Osteoblast (primary cell): ENCODE results near the gene PMPCA. TPM values are rescaled to one million over a fixed set of nuclear protein-coding genes. Genes with fewer than 3 reads are reported as not detected.
A peak's percentile ranks its signal among the peaks of the same experiment; 100 is the strongest.

Experiments used
- DNase-seq: peaks from one replicate; pipeline ENCODE4 v3.0.0; 2011; ENCODE audit warnings: low spot score, mixed read lengths; ENCODE audit not compliant: insufficient read length; ENCODE audit errors: missing footprints
- H2AFZ ChIP-seq: 2 replicates; pipeline ENCODE4 v1.6.0; 2011; ENCODE audit warnings: mild to moderate bottlenecking, low read length
- H3K27ac ChIP-seq: 2 replicates; pipeline ENCODE4 v1.5.1; 2011; ENCODE audit warnings: mild to moderate bottlenecking, low read depth, low read length, moderate library complexity
- H3K27me3 ChIP-seq: 2 replicates; pipeline ENCODE4 v1.6.0; 2012; ENCODE audit warnings: mild to moderate bottlenecking, control low read depth, inconsistent platforms, low read length, moderate library complexity; ENCODE audit not compliant: insufficient read depth
- H3K36me3 ChIP-seq: 2 replicates; pipeline ENCODE4 v1.5.1; 2011; ENCODE audit warnings: mild to moderate bottlenecking, low read length, control low read depth, moderate library complexity; ENCODE audit not compliant: insufficient read depth
- H3K4me1 ChIP-seq: 2 replicates; pipeline ENCODE4 v1.5.1; 2011; ENCODE audit warnings: mild to moderate bottlenecking, low read length, control low read depth, moderate library complexity; ENCODE audit not compliant: insufficient read depth
- H3K4me2 ChIP-seq: 2 replicates; pipeline ENCODE4 v1.6.0; 2011; ENCODE audit warnings: mild to moderate bottlenecking, low read length; ENCODE audit not compliant: insufficient read depth
- H3K4me3 ChIP-seq: fragments of 200-600 bp; sonication (generic); 3 replicates; pipeline ENCODE4 v1.5.1; 2012; ENCODE audit warnings: mild to moderate bottlenecking, low read length, inconsistent platforms; ENCODE audit not compliant: insufficient read depth
- H3K79me2 ChIP-seq: 2 replicates; pipeline ENCODE4 v1.6.0; 2012; ENCODE audit warnings: mild to moderate bottlenecking, low read length, control low read depth, inconsistent platforms; ENCODE audit not compliant: insufficient read depth
- H3K9me3 ChIP-seq: 2 replicates; pipeline ENCODE4 v1.5.1; 2011; ENCODE audit warnings: low read depth, low read length, control low read depth
- H4K20me1 ChIP-seq: 2 replicates; pipeline ENCODE4 v1.6.0; 2012; ENCODE audit warnings: mild to moderate bottlenecking, low read length, control low read depth; ENCODE audit not compliant: insufficient read depth
- CTCF ChIP-seq: IDR thresholded peaks from 2 replicates; pipeline ENCODE4 v1.5.1; 2011; ENCODE audit warnings: mild to moderate bottlenecking, low read depth, low read length, moderate library complexity; ENCODE audit errors: extremely low read depth
- total RNA-seq: library from RNA; depleted of rRNA; stranded (reverse); fragments of >200 nt; gene quantifications from 2 replicates; pipeline ENCODE4 v1.2.3, GENCODE V29; 2012

PMPCA gene
- 36.8 and 39.1 TPM in 2 replicates for total RNA-seq

DNA sequence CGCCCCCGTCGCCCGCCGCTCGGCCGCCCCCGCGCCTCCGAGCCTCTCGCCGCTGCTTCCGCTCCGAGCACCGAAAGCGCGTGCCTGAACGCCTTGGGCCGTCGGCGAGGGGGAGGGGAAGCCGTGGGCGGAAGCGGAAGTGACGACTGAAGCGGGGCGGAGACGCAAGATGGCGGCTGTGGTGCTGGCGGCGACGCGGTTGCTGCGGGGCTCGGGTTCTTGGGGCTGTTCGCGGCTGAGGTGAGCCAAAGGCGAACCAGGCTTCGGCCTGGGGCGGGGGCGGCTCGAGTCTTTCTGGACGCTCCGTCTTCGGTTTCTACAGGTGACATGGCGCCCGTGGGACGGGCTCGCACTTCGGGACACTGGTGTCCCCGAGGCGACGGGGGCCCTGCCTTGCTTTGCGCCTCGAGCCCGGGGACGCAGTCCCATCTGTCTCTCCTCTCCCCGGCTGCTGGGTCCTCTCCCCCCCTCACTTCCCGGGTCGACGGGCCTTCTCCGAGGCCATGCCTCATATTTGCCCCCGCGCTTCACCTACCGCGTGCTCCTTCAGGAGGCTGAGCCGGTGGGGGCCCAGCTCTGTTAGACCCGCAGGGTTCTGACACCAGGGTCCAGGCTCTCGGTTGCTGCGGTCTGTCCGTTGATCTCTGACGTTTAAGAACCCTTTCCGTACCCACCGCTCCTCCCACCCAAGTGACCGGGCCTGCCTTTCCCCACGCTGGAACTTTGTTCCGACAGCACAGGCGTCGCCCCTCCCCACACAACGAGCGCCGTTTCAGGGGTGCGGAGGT lies at the start of gene PMPCA, which contains the start of gene ENTR1:
PMPCA (plus strand) TSS at position 159 of the 788 bp plus-strand sequence; CDS start at position 170, 11 bp downstream.
ENTR1 (minus strand) TSS at position 115 of the 788 bp plus-strand sequence. CDS start 217 bp downstream, outside the sequence.
- peaks cover 71% of the 10 kb centered on the region for H3K79me2 ChIP-seq
- peak within 1 kb of the TSS; percentile 97 for H3K4me3 ChIP-seq
- peaks cover 40% of the 10 kb centered on the region for H4K20me1 ChIP-seq
- no peaks in the 10 kb centered on the region for H3K27me3 ChIP-seq
- peaks cover 51% of the 10 kb centered on the region for H3K36me3 ChIP-seq
- peaks cover 20% of the 10 kb centered on the region for H3K4me1 ChIP-seq
- DNase-seq, result peak; percentile 100
- no peaks in the 10 kb centered on the region for H3K9me3 ChIP-seq
- peak within 1 kb of the TSS; percentile 77 for H2AFZ ChIP-seq
- H3K27ac ChIP-seq, result peak within 1 kb of the TSS; percentile 96
- H3K4me2 ChIP-seq, result peak within 1 kb of the TSS; percentile 99
- TF ChIP-seq CTCF, result no peak

DNA sequence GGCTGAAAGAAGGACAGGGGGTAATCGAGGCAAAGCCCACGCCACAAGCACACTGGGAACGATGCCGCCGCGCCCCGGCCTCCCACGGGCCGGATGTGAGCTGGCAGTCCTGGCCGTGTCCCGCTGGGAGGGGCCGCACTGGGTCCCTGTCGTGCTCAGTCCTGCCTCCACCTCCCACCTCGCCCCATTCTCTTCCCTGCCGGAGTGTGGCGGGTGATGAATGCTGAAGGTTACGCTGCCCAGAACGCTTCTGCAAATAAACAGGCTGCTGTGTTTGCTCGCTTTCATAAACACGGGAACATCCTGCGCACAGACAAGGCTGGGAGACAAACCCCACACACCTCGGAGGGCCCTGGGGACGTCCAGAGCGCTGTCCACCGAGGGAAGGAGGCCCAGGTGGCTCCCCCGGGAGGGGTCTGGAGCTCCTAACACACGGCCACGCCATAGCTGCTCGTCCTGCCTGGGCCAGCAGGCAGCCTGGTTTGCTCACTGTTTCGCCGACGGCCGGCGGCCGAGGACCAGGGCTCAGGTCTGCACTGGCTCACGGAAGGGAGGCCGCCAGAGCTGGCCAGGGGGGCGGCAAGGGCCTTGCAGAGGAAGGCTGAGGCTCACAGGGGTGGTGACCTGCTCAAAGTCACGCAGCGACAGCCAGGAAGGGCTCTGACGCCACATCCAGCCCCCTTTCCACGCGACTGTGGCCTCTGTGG lies 49.3 kb upstream of the PMPCA start:
- Histone ChIP-seq H3K4me3 (peak overlapping the region; percentile 48), H4K20me1 (peaks cover 16% of the 10 kb centered on the region), H3K27me3 (no peaks in the 10 kb centered on the region), H3K4me2 (peak overlapping the region; percentile 61), H3K36me3 (peaks cover 17% of the 10 kb centered on the region), H3K27ac (peak overlapping the region; percentile 45), H3K9me3 (no peaks in the 10 kb centered on the region), H3K79me2 (peaks cover 12% of the 10 kb centered on the region), H3K4me1 (peaks cover 24% of the 10 kb centered on the region), H2AFZ (no peak overlapping the region)
- TF ChIP-seq CTCF, result no peak
- DNase-seq, result peak; percentile 97

GRCh38 chr9:136361754-136362449 lies 48.6 kb upstream of the PMPCA start:
- Histone ChIP-seq H4K20me1 (peaks cover 13% of the 10 kb centered on the region), H3K27ac (no peak overlapping the region), H3K79me2 (peaks cover 12% of the 10 kb centered on the region), H3K4me3 (no peak overlapping the region), H3K9me3 (no peaks in the 10 kb centered on the region), H3K4me1 (peaks cover 24% of the 10 kb centered on the region), H3K27me3 (no peaks in the 10 kb centered on the region), H3K4me2 (peak overlapping the region; percentile 61), H2AFZ (no peak overlapping the region), H3K36me3 (peaks cover 10% of the 10 kb centered on the region)
- TF ChIP-seq CTCF, result no peak
- DNase-seq, result no peak

- no peak overlapping the region for H3K27ac ChIP-seq
- H3K79me2 ChIP-seq, result peaks cover 12% of the 10 kb centered on the region
- no peak overlapping the region for H2AFZ ChIP-seq
- H3K27me3 ChIP-seq, result no peaks in the 10 kb centered on the region
- no peak overlapping the region for H3K4me3 ChIP-seq
- peak overlapping the region; percentile 67 for H3K4me2 ChIP-seq
- H4K20me1 ChIP-seq, result peaks cover 10% of the 10 kb centered on the region
- DNase-seq, result no peak
- H3K9me3 ChIP-seq, result no peaks in the 10 kb centered on the region
- no peak for TF ChIP-seq CTCF
- peaks cover 24% of the 10 kb centered on the region for H3K4me1 ChIP-seq
- H3K36me3 ChIP-seq, result peaks cover 7% of the 10 kb centered on the region
Observed at GRCh38 chr9:136362450-136362784, 48.0 kb upstream of the PMPCA start.
